HG03439 (cell line): ENCODE measurements around the gene ANAPC16.
"Not testable (repeated sequence)": the region's sequence is repeated elsewhere in the genome, so short reads cannot be mapped to it uniquely, and the experiment has no call there.

ENCODE experiments used
- ATAC-seq: cut with Tn5 transposase; IDR thresholded peaks from one replicate; pipeline ENCODE4 v1.9.1; 2021; ENCODE audit warnings: mild to moderate bottlenecking, moderate library complexity; ENCODE audit not compliant: unreplicated experiment

ANAPC16 gene

GRCh38 chr10:72242675-72243074 lies 26.9 kb downstream of the ANAPC16 start:
- ATAC-seq: no peak

- no peak for ATAC-seq
Observed at GRCh38 chr10:72243822-72244437, 28.1 kb downstream of the ANAPC16 start.

GRCh38 chr10:72244573-72245038 lies 28.8 kb downstream of the ANAPC16 start:
- no peak for ATAC-seq

- no peak for ATAC-seq
Observed at GRCh38 chr10:72245949-72246525, 30.2 kb downstream of the ANAPC16 start.

GRCh38 chr10:72248468-72249151 lies 32.8 kb downstream of the ANAPC16 start:
- peak; percentile 80 for ATAC-seq

GRCh38 chr10:72249176-72249862 lies 33.5 kb downstream of the ANAPC16 start:
- not testable (repeated sequence) for ATAC-seq

GRCh38 chr10:72250666-72251065 lies 34.9 kb downstream of the ANAPC16 start:
- no peak for ATAC-seq

GRCh38 chr10:72251635-72252034 lies 35.8 kb downstream of the ANAPC16 start:
- ATAC-seq: no peak

- ATAC-seq: no peak
Observed at GRCh38 chr10:72252972-72253371, 37.2 kb downstream of the ANAPC16 start.

GRCh38 chr10:72253578-72253977 lies 37.8 kb downstream of the ANAPC16 start:
- ATAC-seq: no peak

GRCh38 chr10:72254813-72255568 lies 39.2 kb downstream of the ANAPC16 start:
- ATAC-seq: no peak

GRCh38 chr10:72255977-72256729 lies 40.3 kb downstream of the ANAPC16 start:
- no peak for ATAC-seq

- no peak for ATAC-seq
Observed at GRCh38 chr10:72257051-72257892, 41.5 kb downstream of the ANAPC16 start.

GRCh38 chr10:72258617-72259016 lies 42.8 kb downstream of the ANAPC16 start:
- ATAC-seq: no peak

GRCh38 chr10:72259491-72260238 lies 43.9 kb downstream of the ANAPC16 start:
- no peak for ATAC-seq

GRCh38 chr10:72260239-72260975 lies 44.6 kb downstream of the ANAPC16 start:
- peak; percentile 65 for ATAC-seq

GRCh38 chr10:72260976-72261783 lies 45.4 kb downstream of the ANAPC16 start:
- peak; percentile 58 for ATAC-seq
